Loucy (cell line): ENCODE results near the gene KANK2.

Source experiments
- CTCF ChIP-seq: fragments of 200-600 bp; sonication (generic); conservative IDR thresholded peaks from 2 replicates; pipeline ENCODE4 v1.5.1; 2014; ENCODE audit warnings: mild to moderate bottlenecking, antibody characterized with exemption, low read length
- EZH2phosphoT487 ChIP-seq: fragments of 200-600 bp; IDR thresholded peaks from 2 replicates; pipeline ENCODE4 v1.6.1; 2018; ENCODE audit warnings: antibody characterized with exemption, mild to moderate bottlenecking, moderate library complexity, borderline replicate concordance

GRCh38 chr19:11145536-11145924 is 51.8 kb downstream of the KANK2 start:
- TF ChIP-seq CTCF (no peak), EZH2phosphoT487 (no peak)
